Measurements from ENCODE around the gene PXK.

GRCh38 chr3:58418227-58418626, 85.5 kb downstream of the PXK start:
- TF ChIP-seq, protein P1, sequence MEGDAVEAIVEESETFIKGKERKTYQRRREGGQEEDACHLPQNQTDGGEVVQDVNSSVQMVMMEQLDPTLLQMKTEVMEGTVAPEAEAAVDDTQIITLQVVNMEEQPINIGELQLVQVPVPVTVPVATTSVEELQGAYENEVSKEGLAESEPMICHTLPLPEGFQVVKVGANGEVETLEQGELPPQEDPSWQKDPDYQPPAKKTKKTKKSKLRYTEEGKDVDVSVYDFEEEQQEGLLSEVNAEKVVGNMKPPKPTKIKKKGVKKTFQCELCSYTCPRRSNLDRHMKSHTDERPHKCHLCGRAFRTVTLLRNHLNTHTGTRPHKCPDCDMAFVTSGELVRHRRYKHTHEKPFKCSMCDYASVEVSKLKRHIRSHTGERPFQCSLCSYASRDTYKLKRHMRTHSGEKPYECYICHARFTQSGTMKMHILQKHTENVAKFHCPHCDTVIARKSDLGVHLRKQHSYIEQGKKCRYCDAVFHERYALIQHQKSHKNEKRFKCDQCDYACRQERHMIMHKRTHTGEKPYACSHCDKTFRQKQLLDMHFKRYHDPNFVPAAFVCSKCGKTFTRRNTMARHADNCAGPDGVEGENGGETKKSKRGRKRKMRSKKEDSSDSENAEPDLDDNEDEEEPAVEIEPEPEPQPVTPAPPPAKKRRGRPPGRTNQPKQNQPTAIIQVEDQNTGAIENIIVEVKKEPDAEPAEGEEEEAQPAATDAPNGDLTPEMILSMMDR (IDR thresholded peaks at IDR 0.05; ENCODE audit: poor library complexity) = no peak
- TF ChIP-seq EZH2phosphoT487 (IDR thresholded peaks at IDR 0.05; ENCODE audit: low read depth, severe bottlenecking, unreplicated experiment) (no peak), EZH2 (IDR thresholded peaks at IDR 0.05; ENCODE audit: borderline replicate concordance) (no peak)

Measured in hepatocyte (in vitro differentiated cells).